Neural progenitor cell (in vitro differentiated cells): ENCODE results near the gene ATP11C. TPM values are rescaled to one million over a fixed set of nuclear protein-coding genes. Genes with fewer than 3 reads are reported as not detected.

Experiments used
- DNase-seq: peaks from one replicate; pipeline ENCODE4 v3.0.0-alpha.2; 2016; ENCODE audit warnings: low spot score
- H2AFZ ChIP-seq: fragments of 200-600 bp; sonication (generic); replicated peaks from 2 replicates; pipeline ENCODE4 v1.6.1; 2016; ENCODE audit warnings: antibody characterized with exemption
- H3F3A ChIP-seq: fragments of 200-600 bp; sonication (generic); 2 replicates; pipeline ENCODE4 v1.6.1; 2016; ENCODE audit warnings: antibody characterized with exemption, low read depth
- H3K27ac ChIP-seq: fragments of 200-600 bp; sonication (generic); 2 replicates; pipeline ENCODE4 v1.5.1; 2016; ENCODE audit warnings: mild to moderate bottlenecking
- H3K27me3 ChIP-seq: fragments of 200-600 bp; sonication (generic); 2 replicates; pipeline ENCODE4 v1.6.1; 2016; ENCODE audit warnings: mild to moderate bottlenecking, moderate library complexity
- H3K36me3 ChIP-seq: fragments of 200-600 bp; sonication (generic); 2 replicates; pipeline ENCODE4 v1.5.1; 2016
- H3K4me1 ChIP-seq: fragments of 200-600 bp; sonication (generic); 2 replicates; pipeline ENCODE4 v1.6.1; 2016; ENCODE audit warnings: mixed run types
- H3K4me2 ChIP-seq: fragments of 200-600 bp; sonication (generic); 2 replicates; pipeline ENCODE4 v1.6.1; 2016
- H3K4me3 ChIP-seq: fragments of 200-600 bp; sonication (generic); 2 replicates; pipeline ENCODE4 v1.5.1; 2016
- H3K79me2 ChIP-seq: fragments of 200-600 bp; sonication (generic); 2 replicates; pipeline ENCODE4 v1.6.1; 2016; ENCODE audit warnings: low read depth
- H3K9ac ChIP-seq: fragments of 200-600 bp; sonication (generic); 2 replicates; pipeline ENCODE4 v1.6.1; 2016
- H3K9me3 ChIP-seq: fragments of 200-600 bp; sonication (generic); 2 replicates; pipeline ENCODE4 v1.5.1; 2016; ENCODE audit warnings: low read depth
- H4K20me1 ChIP-seq: fragments of 200-600 bp; sonication (generic); 2 replicates; pipeline ENCODE4 v1.6.1; 2016; ENCODE audit warnings: low read depth
- H3K27ac Mint-ChIP-seq: 3 replicates; pipeline ENCODE4 v1.8.0; 2021; ENCODE audit warnings: mixed read lengths
- H3K27me3 Mint-ChIP-seq: 2 replicates; pipeline ENCODE4 v1.8.0; 2022; ENCODE audit warnings: low read depth, mild to moderate bottlenecking, inconsistent platforms, moderate library complexity, mixed read lengths; ENCODE audit not compliant: insufficient read depth
- H3K36me3 Mint-ChIP-seq: 3 replicates; pipeline ENCODE4 v1.8.0; 2021; ENCODE audit warnings: mixed read lengths
- H3K4me1 Mint-ChIP-seq: 3 replicates; pipeline ENCODE4 v1.8.0; 2021; ENCODE audit warnings: mixed read lengths
- H3K4me3 Mint-ChIP-seq: 3 replicates; pipeline ENCODE4 v1.8.0; 2021; ENCODE audit warnings: mild to moderate bottlenecking, moderate library complexity, mixed read lengths
- H3K9me3 Mint-ChIP-seq: 3 replicates; pipeline ENCODE4 v1.8.0; 2020; ENCODE audit warnings: mixed read lengths
- EZH2 ChIP-seq: fragments of 200-600 bp; sonication (generic); IDR thresholded peaks from 2 replicates; pipeline ENCODE4 v1.6.1; 2017; ENCODE audit warnings: antibody characterized with exemption, mild to moderate bottlenecking, moderate library complexity
- EZH2phosphoT487 ChIP-seq: fragments of 200-600 bp; sonication (generic); IDR thresholded peaks from 2 replicates; pipeline ENCODE4 v1.6.1; 2017; ENCODE audit warnings: antibody characterized with exemption
- total RNA-seq: library from RNA; depleted of rRNA; stranded (reverse); fragments of >200 nt; gene quantifications from 2 replicates; pipeline ENCODE4 v1.2.3, GENCODE V29; 2015; ENCODE audit warnings: low replicate concordance
- TF ChIP-seq, protein P1 (sequence below): fragments of 200-600 bp; sonication (generic); IDR thresholded peaks from 2 replicates; pipeline ENCODE4 v1.5.1; 2017; ENCODE audit warnings: antibody characterized with exemption, mild to moderate bottlenecking

Gene ATP11C
- total RNA-seq, 1 donor from 2014 or later, result 68.0 TPM

DNA sequence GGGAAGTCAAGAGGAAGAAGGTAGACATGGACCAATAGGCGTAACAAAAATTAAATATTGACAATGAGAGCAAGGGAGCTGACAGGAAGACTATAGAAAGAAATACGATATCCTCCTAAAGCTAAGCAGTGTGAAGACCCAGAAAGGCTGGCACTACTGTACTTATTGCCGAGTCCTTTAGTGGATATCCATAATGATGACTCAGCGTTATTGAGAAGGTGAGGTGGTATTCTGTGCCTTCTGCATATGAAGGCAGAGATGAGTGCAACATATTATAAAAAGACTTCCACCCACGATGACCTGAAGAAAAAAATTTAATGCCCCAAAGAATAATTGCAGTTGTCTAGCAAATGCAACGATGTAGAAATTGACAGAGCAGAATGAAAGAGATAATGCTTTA, 211.9 kb downstream of the ATP11C start:
- Histone ChIP-seq H3F3A (no peaks in the 10 kb centered on the region), H3K36me3 (no peaks in the 10 kb centered on the region), H3K4me2 (no peak overlapping the region), H3K9ac (no peak overlapping the region), H3K27me3 (no peaks in the 10 kb centered on the region), H3K4me3 (no peak overlapping the region), H3K4me1 (no peaks in the 10 kb centered on the region), H3K79me2 (no peaks in the 10 kb centered on the region), H4K20me1 (no peaks in the 10 kb centered on the region), H2AFZ (no peak overlapping the region), H3K9me3 (no peaks in the 10 kb centered on the region), H3K27ac (no peak overlapping the region)
- DNase-seq, result no peak
- no peak for TF ChIP-seq EZH2phosphoT487
- TF ChIP-seq, protein P1, sequence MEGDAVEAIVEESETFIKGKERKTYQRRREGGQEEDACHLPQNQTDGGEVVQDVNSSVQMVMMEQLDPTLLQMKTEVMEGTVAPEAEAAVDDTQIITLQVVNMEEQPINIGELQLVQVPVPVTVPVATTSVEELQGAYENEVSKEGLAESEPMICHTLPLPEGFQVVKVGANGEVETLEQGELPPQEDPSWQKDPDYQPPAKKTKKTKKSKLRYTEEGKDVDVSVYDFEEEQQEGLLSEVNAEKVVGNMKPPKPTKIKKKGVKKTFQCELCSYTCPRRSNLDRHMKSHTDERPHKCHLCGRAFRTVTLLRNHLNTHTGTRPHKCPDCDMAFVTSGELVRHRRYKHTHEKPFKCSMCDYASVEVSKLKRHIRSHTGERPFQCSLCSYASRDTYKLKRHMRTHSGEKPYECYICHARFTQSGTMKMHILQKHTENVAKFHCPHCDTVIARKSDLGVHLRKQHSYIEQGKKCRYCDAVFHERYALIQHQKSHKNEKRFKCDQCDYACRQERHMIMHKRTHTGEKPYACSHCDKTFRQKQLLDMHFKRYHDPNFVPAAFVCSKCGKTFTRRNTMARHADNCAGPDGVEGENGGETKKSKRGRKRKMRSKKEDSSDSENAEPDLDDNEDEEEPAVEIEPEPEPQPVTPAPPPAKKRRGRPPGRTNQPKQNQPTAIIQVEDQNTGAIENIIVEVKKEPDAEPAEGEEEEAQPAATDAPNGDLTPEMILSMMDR, result no peak
- no peak for TF ChIP-seq EZH2
- Mint-ChIP-seq H3K4me3 (peak overlapping the region; percentile 1), H3K27me3 (peaks cover 25% of the 10 kb centered on the region), H3K36me3 (peaks cover under 1% of the 10 kb centered on the region), H3K27ac (no peak overlapping the region), H3K9me3 (peaks cover 7% of the 10 kb centered on the region), H3K4me1 (peaks cover 48% of the 10 kb centered on the region)

DNA sequence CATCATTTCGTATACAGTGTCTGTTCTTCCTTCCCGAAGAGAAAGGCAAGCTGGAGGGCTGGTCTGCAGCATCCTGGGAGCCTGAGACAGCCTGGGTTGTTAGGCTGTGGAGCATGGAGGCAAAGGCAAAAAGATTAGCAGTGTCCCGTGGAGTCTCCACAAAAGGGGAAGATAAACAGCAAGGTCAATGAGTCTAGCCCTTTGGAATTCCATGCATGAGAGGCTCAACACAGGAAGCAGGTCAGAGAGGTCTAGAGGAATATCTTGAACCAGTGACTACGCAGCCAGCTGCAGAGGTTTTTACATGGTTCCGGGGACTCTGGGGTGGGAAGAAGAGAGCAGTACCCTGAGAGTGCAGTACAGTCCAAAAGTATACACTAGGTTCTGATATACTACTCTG, 212.7 kb downstream of the ATP11C start:
- peak overlapping the region; percentile 22 for H3K27ac Mint-ChIP-seq
- H3F3A ChIP-seq, result no peaks in the 10 kb centered on the region
- no peaks in the 10 kb centered on the region for H3K4me1 ChIP-seq
- H3K36me3 Mint-ChIP-seq, result no peaks in the 10 kb centered on the region
- peak overlapping the region; percentile 12 for H3K4me3 Mint-ChIP-seq
- no peak overlapping the region for H3K4me3 ChIP-seq
- H3K9me3 Mint-ChIP-seq, result peaks cover 7% of the 10 kb centered on the region
- peaks cover 40% of the 10 kb centered on the region for H3K4me1 Mint-ChIP-seq
- no peaks in the 10 kb centered on the region for H3K79me2 ChIP-seq
- no peak overlapping the region for H3K4me2 ChIP-seq
- H2AFZ ChIP-seq, result no peak overlapping the region
- peak; percentile 53 for DNase-seq
- peaks cover 25% of the 10 kb centered on the region for H3K27me3 Mint-ChIP-seq
- no peaks in the 10 kb centered on the region for H4K20me1 ChIP-seq
- H3K9ac ChIP-seq, result no peak overlapping the region
- TF ChIP-seq EZH2phosphoT487 (no peak), EZH2 (no peak)
- TF ChIP-seq, protein P1, result no peak
- H3K36me3 ChIP-seq, result no peaks in the 10 kb centered on the region
- H3K27me3 ChIP-seq, result no peaks in the 10 kb centered on the region
- no peak overlapping the region for H3K27ac ChIP-seq
- H3K9me3 ChIP-seq, result no peaks in the 10 kb centered on the region

DNA sequence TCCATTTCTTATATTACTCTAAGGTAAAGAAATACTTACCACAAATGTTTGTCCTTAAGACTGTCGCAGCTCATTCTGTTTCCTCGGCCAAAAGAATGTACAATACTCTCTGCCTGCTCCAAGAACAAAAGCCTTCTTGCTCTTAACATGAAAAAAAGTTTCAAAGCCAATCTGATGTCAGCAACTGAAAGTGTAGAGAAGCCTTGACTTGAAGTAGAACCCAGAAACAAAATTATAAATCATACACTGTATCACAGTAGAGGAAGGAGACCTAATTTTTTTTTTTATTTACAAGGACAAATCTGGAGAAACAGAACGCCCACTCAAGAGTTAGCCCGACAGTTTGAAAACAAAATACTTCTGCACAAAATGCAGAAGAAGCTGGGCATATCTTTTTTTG, 224.8 kb downstream of the ATP11C start, which contains the start of gene MCF2:
Gene MCF2, minus strand, starts transcription at position 101 of the 400 bp plus-strand sequence. CDS start 56,423 bp downstream, outside the sequence.
- Histone ChIP-seq H3K4me1 (no peaks in the 10 kb centered on the region), H2AFZ (no peak within 1 kb of the TSS), H3K9me3 (no peaks in the 10 kb centered on the region), H4K20me1 (no peaks in the 10 kb centered on the region), H3K27me3 (no peaks in the 10 kb centered on the region), H3K4me3 (no peak within 1 kb of the TSS), H3F3A (no peaks in the 10 kb centered on the region), H3K4me2 (no peak within 1 kb of the TSS), H3K79me2 (no peaks in the 10 kb centered on the region), H3K36me3 (no peaks in the 10 kb centered on the region), H3K9ac (no peak within 1 kb of the TSS), H3K27ac (no peak within 1 kb of the TSS)
- H3K27ac Mint-ChIP-seq, result no peak within 1 kb of the TSS
- H3K27me3 Mint-ChIP-seq, result no peaks in the 10 kb centered on the region
- peaks cover 2% of the 10 kb centered on the region for H3K9me3 Mint-ChIP-seq
- H3K4me1 Mint-ChIP-seq, result no peaks in the 10 kb centered on the region
- no peak within 1 kb of the TSS for H3K4me3 Mint-ChIP-seq
- TF ChIP-seq EZH2 (no peak), EZH2phosphoT487 (no peak)
- TF ChIP-seq, protein P1, result no peak
- DNase-seq, result no peak
- H3K36me3 Mint-ChIP-seq, result no peaks in the 10 kb centered on the region
